Stomach (tissue), 19 donors: ENCODE data around the gene RPS2. TPM values are rescaled to one million over a fixed set of nuclear protein-coding genes. Genes with fewer than 3 reads are reported as not detected.
"Not testable (repeated sequence)": the region's sequence is repeated elsewhere in the genome, so short reads cannot be mapped to it uniquely, and the experiment has no call there.

Source experiments
- DNase-seq, 2 donors: peaks; one replicate each; pipeline versions ENCODE4 v3.0.0 to v3.0.0-alpha.2; 2013 to 2019
- H3K27ac ChIP-seq, 5 donors: fragments of 200-600 bp in 4 of 5; sonication (generic) in 4 of 5; one replicate each; pipeline ENCODE4 v1.5.1; 2013 to 2019; ENCODE audit warnings: mild to moderate bottlenecking in 1 of 5, moderate library complexity in 1 of 5
- H3K27me3 ChIP-seq, 3 donors: fragments of 200-600 bp; sonication (generic); one replicate each; pipeline ENCODE4 v1.5.1; 2017 to 2019; ENCODE audit warnings: mixed run types in 1 of 3
- H3K36me3 ChIP-seq, 4 donors: fragments of 200-600 bp; sonication (generic); 1 replicate in 3 of 4; 2 replicates in 1 of 4; pipeline ENCODE4 v1.5.1; 2016 to 2019
- H3K4me1 ChIP-seq, 4 donors: fragments of 200-600 bp; sonication (generic); one replicate each; pipeline ENCODE4 v1.5.1; 2016 to 2019
- H3K4me3 ChIP-seq, 4 donors: fragments of 200-600 bp; sonication (generic) in 3 of 4; one replicate each; pipeline ENCODE4 v1.5.1; 2016 to 2019; ENCODE audit warnings: mild to moderate bottlenecking in 1 of 4
- H3K9me3 ChIP-seq, 4 donors: fragments of 200-600 bp; sonication (generic); one replicate each; pipeline ENCODE4 v1.5.1; 2016 to 2019
- EP300 ChIP-seq: sonication (generic); formaldehyde crosslinking; IDR thresholded peaks from one replicate; pipeline ENCODE4 v1.6.1; 2017; ENCODE audit warnings: antibody characterized with exemption
- POLR2A ChIP-seq, 4 donors: fragments of 450-650 bp; IDR thresholded peaks; one replicate each; pipeline ENCODE4 v1.6.1; 2016; ENCODE audit warnings: antibody characterized with exemption in 4 of 4, control low read depth in 2 of 4, mild to moderate bottlenecking in 1 of 4, moderate library complexity in 1 of 4
- POLR2AphosphoS5 ChIP-seq, 3 donors: sonication (generic); formaldehyde crosslinking; IDR thresholded peaks; one replicate each; pipeline ENCODE4 v1.6.1; 2016; ENCODE audit warnings: antibody characterized with exemption in 3 of 3
- WGBS, 5 donors: extraction: QIAGEN DNeasy Blood & Tissue Kit in 3 of 5; methylation state at CpG; one replicate each; pipeline versions ENCODE4 v1.1.5 to v1.1.7; 2013 to 2018; 5-methylcytosine and 5-hydroxymethylcytosine counted together
- intact Hi-C: fragments of 100-400 bp; cut with DNase I; formaldehyde crosslinking; loops from one replicate; pipeline ENCODE4 v1.15.1; 2023; ENCODE audit warnings: low total_unique reads
- long read RNA-seq, 10 donors: transcript quantifications; one replicate each; lab custom pipeline, GENCODE V29; 2026
- polyA plus RNA-seq, 3 donors: library from polyadenylated mRNA; stranded (reverse); fragments of 200-250 nt; gene quantifications; one replicate each; pipeline ENCODE4 v1.2.3, GENCODE V29; 2013
- total RNA-seq, 5 donors: library from RNA; depleted of rRNA; stranded (reverse); fragments of >200 nt; gene quantifications; one replicate each; pipeline versions ENCODE4 v1.1.0 to v1.2.3, GENCODE V29; 2014 to 2016
- TF ChIP-seq, protein P1 (sequence below), 7 experiments: fragments of 450-650 bp in 4 of 7; fragments of 200-600 bp in 3 of 7; sonication (generic) in 3 of 7; IDR thresholded peaks; one replicate each; pipeline ENCODE4 v1.5.1; 2016 to 2019; ENCODE audit warnings: antibody characterized with exemption in 7 of 7, control low read depth in 2 of 7, mild to moderate bottlenecking in 1 of 7
- donor health status: healthy with polysubstance abuse.
- donor health status: Bipolar disorder and iron deficiency.
- donor health status: healthy.

Gene RPS2
- 1,000 to 10,000 TPM in 4 of 5 donors, 100 to 1,000 TPM in 1; 997 to 2,615 (median 1,653) TPM for total RNA-seq
- polyA plus RNA-seq, result 1,000 to 10,000 TPM; 2,720 to 4,842 (median 2,788) TPM
- long read RNA-seq, donor 1, transcript RPS2-201 (7 exons, 985 nt), result major isoform, 646 of 1,133 reads
- long read RNA-seq, donor 1, partial matches to known transcripts, result 467 of 1,133 reads
- long read RNA-seq, donor 1, other reads (novel, unspliced or antisense), result 18 of 1,133 reads
- long read RNA-seq, donor 2, transcript RPS2-201 (7 exons, 985 nt), result major isoform, 1,136 of 1,785 reads
- long read RNA-seq, donor 2, partial matches to known transcripts, result 583 of 1,785 reads
- long read RNA-seq, donor 2, other reads (novel, unspliced or antisense), result 63 of 1,785 reads
- long read RNA-seq, donor 3, transcript RPS2-201 (7 exons, 985 nt), result major isoform, 677 of 1,249 reads
- long read RNA-seq, donor 3, partial matches to known transcripts, result 541 of 1,249 reads
- long read RNA-seq, donor 3, other reads (novel, unspliced or antisense), result 30 of 1,249 reads
- long read RNA-seq, donor 4, transcript RPS2-201 (7 exons, 985 nt), result major isoform, 110 of 178 reads
- long read RNA-seq, donor 4, partial matches to known transcripts, result 68 of 178 reads
- long read RNA-seq, donor 4, other reads (novel, unspliced or antisense), result 0 of 178 reads
- long read RNA-seq, donor 5, transcript RPS2-201 (7 exons, 985 nt), result major isoform, 1,453 of 2,319 reads
- long read RNA-seq, donor 5, partial matches to known transcripts, result 747 of 2,319 reads
- long read RNA-seq, donor 5, other reads (novel, unspliced or antisense), result 111 of 2,319 reads
- long read RNA-seq, donor 6, transcript RPS2-203 (3 exons, 878 nt), result minor isoform, 9 of 5,217 reads
- long read RNA-seq, donor 6, transcript RPS2-201 (7 exons, 985 nt), result major isoform, 3,066 of 5,217 reads
- long read RNA-seq, donor 6, partial matches to known transcripts, result 1,963 of 5,217 reads
- long read RNA-seq, donor 6, other reads (novel, unspliced or antisense), result 175 of 5,217 reads
- long read RNA-seq, donor 7, transcript RPS2-201 (7 exons, 985 nt), result major isoform, 1,471 of 2,444 reads
- long read RNA-seq, donor 7, partial matches to known transcripts, result 864 of 2,444 reads
- long read RNA-seq, donor 7, other reads (novel, unspliced or antisense), result 106 of 2,444 reads
- long read RNA-seq, donor 8, transcript RPS2-201 (7 exons, 985 nt), result major isoform, 1,252 of 2,170 reads
- long read RNA-seq, donor 8, transcript RPS2-203 (3 exons, 878 nt), result minor isoform, 6 of 2,170 reads
- long read RNA-seq, donor 8, partial matches to known transcripts, result 851 of 2,170 reads
- long read RNA-seq, donor 8, other reads (novel, unspliced or antisense), result 60 of 2,170 reads
- long read RNA-seq, donor 9, transcript RPS2-201 (7 exons, 985 nt), result major isoform, 1,213 of 2,388 reads
- long read RNA-seq, donor 9, transcript RPS2-203 (3 exons, 878 nt), result minor isoform, 7 of 2,388 reads
- long read RNA-seq, donor 9, partial matches to known transcripts, result 1,103 of 2,388 reads
- long read RNA-seq, donor 9, other reads (novel, unspliced or antisense), result 62 of 2,388 reads
- long read RNA-seq, donor 10, transcript RPS2-201 (7 exons, 985 nt), result major isoform, 515 of 882 reads
- long read RNA-seq, donor 10, partial matches to known transcripts, result 350 of 882 reads
- long read RNA-seq, donor 10, other reads (novel, unspliced or antisense), result 16 of 882 reads

DNA sequence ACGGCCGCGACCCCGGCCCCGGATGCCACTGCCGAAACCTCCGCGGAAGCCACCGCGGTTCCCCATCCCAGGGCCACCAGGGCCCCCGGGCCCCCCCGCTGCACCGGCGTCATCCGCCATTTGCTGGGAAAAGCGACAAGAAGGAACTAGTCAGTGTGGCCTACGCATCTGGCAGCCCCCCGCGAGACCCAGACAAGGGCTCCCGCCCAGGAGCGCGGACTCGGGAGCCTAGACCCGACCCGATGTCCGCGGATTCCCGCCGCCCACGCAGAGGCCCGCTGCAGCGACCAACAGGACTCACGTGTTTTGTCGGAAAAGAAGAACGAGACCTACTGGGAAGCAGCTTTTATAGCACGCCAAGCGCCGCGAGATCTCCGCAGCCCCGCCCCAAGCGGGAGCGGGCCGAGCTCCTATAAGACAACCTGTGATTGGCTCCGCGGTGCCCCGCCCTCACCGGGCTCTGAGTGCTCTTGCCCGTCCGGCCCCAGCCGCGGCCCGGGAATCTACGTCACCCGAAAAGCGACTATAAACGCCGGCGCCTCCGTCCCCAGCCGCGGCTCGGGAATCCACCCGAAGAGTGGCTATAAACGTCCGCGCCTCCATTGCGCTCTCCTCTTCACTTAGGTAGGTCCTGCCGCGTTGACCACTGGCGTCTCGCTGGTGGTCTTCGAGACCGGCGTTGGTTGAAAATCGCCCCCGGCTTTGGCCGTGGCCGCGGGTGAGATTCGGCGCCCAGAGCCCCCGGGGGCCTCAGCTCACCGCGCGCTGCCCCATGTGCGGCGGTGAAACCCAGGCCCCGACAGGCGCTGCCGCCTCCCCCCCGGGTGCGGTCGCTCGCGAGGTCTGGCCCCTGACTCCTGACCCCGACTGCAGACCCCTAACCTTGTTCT, at the start of gene RPS2:
RPS2 (minus strand) TSS at position 321 of the 890 bp plus-strand sequence; CDS start at position 120, 201 bp downstream.
- WGBS, 5 donors, result 0 to 1% (median 0%) methylated on average over 2 to 97 of the region's 97 CpGs
- Histone ChIP-seq H3K4me3 (peak within 1 kb of the TSS; percentile 75 to 90 (median 83)), H3K27ac (peak within 1 kb of the TSS; percentile 94 to 98 (median 97)), H3K9me3 (no peaks in the 10 kb centered on the region), H3K27me3 (no peaks in the 10 kb centered on the region), H3K36me3 (peaks cover 23 to 31% (median 26%) of the 10 kb centered on the region in 4 donors), H3K4me1 (peaks cover 43 to 60% (median 47%) of the 10 kb centered on the region in 4 donors)
- intact Hi-C loops, result no loop called here
- TF ChIP-seq EP300 (peak; percentile 54), POLR2A (IDR thresholded peaks at IDR 0.05) (peak in 2 of 4 donors; percentile 92 to 94), POLR2AphosphoS5 (IDR thresholded peaks at IDR 0.05) (peak; percentile 62 to 100 (median 98))
- TF ChIP-seq, protein P1, sequence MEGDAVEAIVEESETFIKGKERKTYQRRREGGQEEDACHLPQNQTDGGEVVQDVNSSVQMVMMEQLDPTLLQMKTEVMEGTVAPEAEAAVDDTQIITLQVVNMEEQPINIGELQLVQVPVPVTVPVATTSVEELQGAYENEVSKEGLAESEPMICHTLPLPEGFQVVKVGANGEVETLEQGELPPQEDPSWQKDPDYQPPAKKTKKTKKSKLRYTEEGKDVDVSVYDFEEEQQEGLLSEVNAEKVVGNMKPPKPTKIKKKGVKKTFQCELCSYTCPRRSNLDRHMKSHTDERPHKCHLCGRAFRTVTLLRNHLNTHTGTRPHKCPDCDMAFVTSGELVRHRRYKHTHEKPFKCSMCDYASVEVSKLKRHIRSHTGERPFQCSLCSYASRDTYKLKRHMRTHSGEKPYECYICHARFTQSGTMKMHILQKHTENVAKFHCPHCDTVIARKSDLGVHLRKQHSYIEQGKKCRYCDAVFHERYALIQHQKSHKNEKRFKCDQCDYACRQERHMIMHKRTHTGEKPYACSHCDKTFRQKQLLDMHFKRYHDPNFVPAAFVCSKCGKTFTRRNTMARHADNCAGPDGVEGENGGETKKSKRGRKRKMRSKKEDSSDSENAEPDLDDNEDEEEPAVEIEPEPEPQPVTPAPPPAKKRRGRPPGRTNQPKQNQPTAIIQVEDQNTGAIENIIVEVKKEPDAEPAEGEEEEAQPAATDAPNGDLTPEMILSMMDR (IDR thresholded peaks at IDR 0.05), result no peak
- DNase-seq, result peak; percentile 99 to 100

DNA sequence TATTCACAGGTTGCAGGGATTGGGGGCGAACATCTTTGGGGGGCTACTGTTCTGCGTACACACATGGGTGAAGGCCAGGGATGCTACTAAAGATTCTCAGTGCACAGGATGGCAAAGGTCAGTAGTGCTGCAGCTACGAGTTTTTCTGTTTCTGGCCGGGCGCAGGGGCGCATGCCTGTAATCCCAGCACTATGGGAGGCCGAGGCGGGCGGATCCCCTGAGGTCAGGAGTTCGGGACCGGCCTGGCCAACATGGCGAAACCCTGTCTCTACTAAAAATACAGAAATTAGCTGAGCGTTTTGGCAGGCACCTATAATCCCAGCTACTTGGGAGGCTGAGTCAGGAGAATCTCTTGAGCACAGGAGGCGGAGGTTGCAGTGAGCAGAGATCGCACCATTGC, 48.9 kb upstream of the RPS2 start:
- no peak for TF ChIP-seq POLR2A (IDR thresholded peaks at IDR 0.05)
- no peak for TF ChIP-seq POLR2AphosphoS5 (IDR thresholded peaks at IDR 0.05)
- no peak for TF ChIP-seq EP300
- TF ChIP-seq, protein P1 (IDR thresholded peaks at IDR 0.05), result no peak
- Histone ChIP-seq H3K27me3 (peaks cover 0 to 10% (median 0%) of the 10 kb centered on the region in 3 donors), H3K4me1 (peaks cover 11 to 26% (median 14%) of the 10 kb centered on the region in 4 donors), H3K9me3 (no peaks in the 10 kb centered on the region), H3K36me3 (no peaks in the 10 kb centered on the region), H3K27ac (no peak overlapping the region), H3K4me3 (no peak overlapping the region)
- intact Hi-C loops, result no loop called here
- 86 to 95% (median 93%) methylated on average over 15 of the region's 15 CpGs for WGBS, 5 donors
- DNase-seq, result no peak

DNA sequence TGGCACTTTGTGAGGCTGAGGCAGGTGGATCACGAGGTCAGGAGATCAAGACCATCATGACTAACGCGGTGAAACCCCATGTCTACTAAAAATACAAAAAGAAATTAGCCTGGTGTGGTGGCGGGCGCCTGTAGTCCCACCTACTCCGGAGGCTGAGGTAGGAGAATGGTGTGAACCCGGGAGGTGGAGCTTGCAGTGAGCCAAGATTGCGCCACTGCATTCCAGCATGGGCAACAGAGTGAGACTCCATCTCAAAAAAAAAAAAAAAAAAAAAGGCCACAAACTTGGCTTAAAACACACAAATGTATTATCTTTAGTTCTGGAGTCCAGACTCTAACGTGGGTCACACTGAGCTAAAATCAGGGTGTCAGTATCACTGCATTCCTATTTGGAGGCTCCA, 47.1 kb upstream of the RPS2 start:
- H3K4me3 ChIP-seq, intact Hi-C loops, DNase-seq, H3K36me3 ChIP-seq, H3K27me3 ChIP-seq, H3K27ac ChIP-seq, H3K9me3 ChIP-seq: not testable (repeated sequence)
- peaks cover 29 to 44% (median 33%) of the 10 kb centered on the region in 4 donors for H3K4me1 ChIP-seq
- whole genome bisulfite sequencing, 5 donors, result 86 to 92% (median 87%) methylated on average over 9 of the region's 9 CpGs
